ENCODE results near the gene DLG2.
A peak's percentile ranks its signal among the peaks of the same experiment; 100 is the strongest.

The DLG2 gene

DNA sequence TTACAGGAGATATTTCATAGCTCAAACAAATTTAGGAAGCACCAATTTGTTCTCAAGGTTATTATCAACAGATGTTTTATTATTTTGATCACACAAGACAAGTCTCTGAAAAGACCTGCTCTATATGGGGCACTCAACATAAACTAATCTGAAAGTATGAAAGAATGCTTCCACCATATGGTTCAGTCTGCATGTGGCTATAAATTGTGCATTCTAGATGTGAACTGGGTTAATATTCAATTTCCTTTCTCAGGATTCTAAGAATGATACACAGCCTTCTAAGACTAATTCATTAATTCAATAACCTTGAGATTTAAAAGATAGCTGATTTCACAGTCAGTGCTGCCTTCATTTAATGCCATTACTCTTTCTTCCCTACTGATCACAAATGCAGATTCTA, 1489.6 kb downstream of the DLG2 start:
- Histone ChIP-seq H3K27me3 (replicated peaks; ENCODE audit: insufficient read depth, low read length) (no peaks in the 10 kb centered on the region), H3K4me1 (ENCODE audit: low read length) (no peaks in the 10 kb centered on the region), H3F3A (ENCODE audit: insufficient read depth, low read length) (peaks cover 2% of the 10 kb centered on the region; the same call in 1 of the 2 replicates), H3K4me3 (ENCODE audit: low read length) (no peak overlapping the region), H3K27ac (ENCODE audit: low read length) (no peak overlapping the region), H4K20me1 (ENCODE audit: insufficient read depth, low read length) (no peaks in the 10 kb centered on the region), H3K4me2 (ENCODE audit: low read depth, low read length) (no peak overlapping the region), H3K9me2 (replicated peaks; ENCODE audit: insufficient read depth, low read length) (no peaks in the 10 kb centered on the region), H3K79me2 (ENCODE audit: low read length) (no peaks in the 10 kb centered on the region), H3K9ac (ENCODE audit: low read length) (no peak overlapping the region), H3K36me3 (replicated peaks; ENCODE audit: insufficient read depth, low read length) (no peaks in the 10 kb centered on the region), H2AFZ (ENCODE audit: low read length) (no peak overlapping the region), H3K9me3 (replicated peaks; ENCODE audit: insufficient read depth, low read length) (no peaks in the 10 kb centered on the region)
- DNase-seq: no peak
- no peak for TF ChIP-seq CTCF (IDR thresholded peaks at IDR 0.05; ENCODE audit: low read length)
- TF ChIP-seq EZH2 (optimal IDR thresholded peaks at IDR 0.05; ENCODE audit: low read depth, low read length): no peak
- TF ChIP-seq EZH2phosphoT487 (IDR thresholded peaks at IDR 0.05; ENCODE audit: low read length): no peak

GRCh38 chr11:84136926-84137325, 1490.2 kb downstream of the DLG2 start:
- Histone ChIP-seq H4K20me1 (ENCODE audit: insufficient read depth, low read length) (no peaks in the 10 kb centered on the region), H3K9me3 (replicated peaks; ENCODE audit: insufficient read depth, low read length) (no peaks in the 10 kb centered on the region), H3F3A (ENCODE audit: insufficient read depth, low read length) (peaks cover 2% of the 10 kb centered on the region; the same call in 1 of the 2 replicates), H2AFZ (ENCODE audit: low read length) (no peak overlapping the region), H3K27ac (ENCODE audit: low read length) (no peak overlapping the region), H3K9me2 (replicated peaks; ENCODE audit: insufficient read depth, low read length) (no peaks in the 10 kb centered on the region), H3K9ac (ENCODE audit: low read length) (no peak overlapping the region), H3K79me2 (ENCODE audit: low read length) (no peaks in the 10 kb centered on the region), H3K27me3 (replicated peaks; ENCODE audit: insufficient read depth, low read length) (no peaks in the 10 kb centered on the region), H3K4me3 (ENCODE audit: low read length) (no peak overlapping the region), H3K4me1 (ENCODE audit: low read length) (no peaks in the 10 kb centered on the region), H3K36me3 (replicated peaks; ENCODE audit: insufficient read depth, low read length) (no peaks in the 10 kb centered on the region), H3K4me2 (ENCODE audit: low read depth, low read length) (no peak overlapping the region)
- DNase-seq: peak; percentile 10
- TF ChIP-seq EZH2phosphoT487 (IDR thresholded peaks at IDR 0.05; ENCODE audit: low read length): no peak
- TF ChIP-seq EZH2 (optimal IDR thresholded peaks at IDR 0.05; ENCODE audit: low read depth, low read length): no peak
- no peak for TF ChIP-seq CTCF (IDR thresholded peaks at IDR 0.05; ENCODE audit: low read length)

DNA sequence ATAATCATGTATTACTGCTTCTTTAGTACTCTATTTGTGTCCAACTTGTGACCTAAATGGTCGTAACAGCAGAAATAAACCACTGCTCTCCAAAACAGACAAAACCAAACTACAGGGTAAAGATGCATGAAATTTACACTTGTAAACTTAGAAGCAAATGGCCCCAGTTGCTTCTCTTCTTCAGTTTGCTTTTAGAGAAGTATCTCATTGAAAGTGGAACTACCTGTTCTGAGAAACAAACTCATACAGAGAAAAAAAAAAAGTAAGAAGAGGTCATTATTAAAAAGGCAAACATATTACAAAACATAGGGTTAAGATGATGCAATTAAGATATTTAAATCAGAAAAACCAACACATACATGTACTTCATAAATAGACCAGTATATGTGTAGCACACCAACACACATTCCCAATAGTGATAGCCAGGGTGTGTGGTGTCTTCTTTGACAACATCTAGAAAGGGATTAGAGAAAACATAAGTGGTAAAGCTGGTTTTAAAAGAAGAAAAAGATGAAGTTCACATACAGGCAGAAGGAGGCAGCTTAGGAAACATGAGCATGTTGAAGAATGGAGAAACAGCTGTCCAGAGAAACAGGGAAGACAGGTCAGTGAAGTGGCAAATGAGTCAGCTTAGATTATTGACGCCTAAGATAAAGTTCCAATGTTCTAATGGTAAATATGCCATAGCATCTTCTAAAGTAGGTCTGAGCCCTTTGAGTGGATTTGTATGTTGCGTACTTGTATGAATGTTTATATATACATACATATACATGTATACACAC, 1496.3 kb downstream of the DLG2 start:
- Histone ChIP-seq H3K27ac (ENCODE audit: low read length) (no peak overlapping the region), H3K27me3 (replicated peaks; ENCODE audit: insufficient read depth, low read length) (no peaks in the 10 kb centered on the region), H3K4me1 (ENCODE audit: low read length) (no peaks in the 10 kb centered on the region), H3K36me3 (replicated peaks; ENCODE audit: insufficient read depth, low read length) (no peaks in the 10 kb centered on the region), H3K9ac (ENCODE audit: low read length) (no peak overlapping the region), H3K4me2 (ENCODE audit: low read depth, low read length) (no peak overlapping the region), H4K20me1 (ENCODE audit: insufficient read depth, low read length) (no peaks in the 10 kb centered on the region), H3K4me3 (ENCODE audit: low read length) (no peak overlapping the region), H3K9me2 (replicated peaks; ENCODE audit: insufficient read depth, low read length) (no peaks in the 10 kb centered on the region), H2AFZ (ENCODE audit: low read length) (no peak overlapping the region), H3K9me3 (replicated peaks; ENCODE audit: insufficient read depth, low read length) (no peaks in the 10 kb centered on the region), H3K79me2 (ENCODE audit: low read length) (no peaks in the 10 kb centered on the region), H3F3A (ENCODE audit: insufficient read depth, low read length) (no peaks in the 10 kb centered on the region)
- DNase-seq: no peak
- TF ChIP-seq EZH2 (optimal IDR thresholded peaks at IDR 0.05; ENCODE audit: low read depth, low read length) (no peak), CTCF (IDR thresholded peaks at IDR 0.05; ENCODE audit: low read length) (no peak)

Data from MM.1S (cell line).